ENCODE results near the gene SURF6.

GRCh38 chr9:133361507-133362092 lies 25.6 kb upstream of the SURF6 start:
- no peak for TF ChIP-seq ZBTB7A (tag by site-specific recombination; IDR thresholded peaks at IDR 0.05; ENCODE audit: low read depth)
- no peak for TF ChIP-seq ATF2 (tag by site-specific recombination; IDR thresholded peaks at IDR 0.05; ENCODE audit: low read depth)
- TF ChIP-seq CTCF (tag by site-specific recombination; IDR thresholded peaks at IDR 0.05), result no peak
- TF ChIP-seq ZNF544 (tag by site-specific recombination; IDR thresholded peaks at IDR 0.05), result no peak
